ENCODE results near the gene ZNF521.

The ZNF521 gene

DNA sequence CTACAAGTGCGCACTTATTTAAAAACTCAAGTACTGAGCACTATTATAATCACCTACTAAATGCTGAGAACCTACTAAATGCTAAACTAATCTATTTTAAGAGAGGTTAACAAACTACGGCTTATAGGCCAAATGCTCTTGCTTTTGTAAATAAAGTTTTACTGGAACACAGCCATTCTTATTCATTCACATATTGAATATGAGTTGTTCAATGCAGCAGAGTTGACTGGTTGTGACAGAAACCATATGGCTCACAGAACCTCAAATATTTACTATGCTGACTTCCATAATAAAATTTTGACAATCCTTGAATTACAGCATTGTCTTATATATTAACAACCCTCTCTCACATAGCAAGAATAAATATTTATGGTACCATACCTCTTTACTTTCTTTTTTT is 103.2 kb downstream of the ZNF521 start:
- Histone ChIP-seq H3K23ac (ENCODE audit: low read depth, low read length, poor library complexity) (no peak overlapping the region), H3K36me3 (replicated peaks in 1 of 2; ENCODE audit: control insufficient read depth in 2 of 2, insufficient read depth in 2 of 2, low read length in 2 of 2) (peaks cover 0 to 23% of the 10 kb centered on the region in 2 donors), H2BK15ac (ENCODE audit: low read length) (no peak overlapping the region), H3K9me3 (replicated peaks in 1 of 2; ENCODE audit: control insufficient read depth in 2 of 2, insufficient read depth in 1 of 2, low read depth in 1 of 2, low read length in 2 of 2) (no peaks in the 10 kb centered on the region), H3K27me3 (ENCODE audit: control insufficient read depth in 3 of 3, insufficient read depth in 3 of 3, low read depth in 1 of 3, low read length in 3 of 3) (no peaks in the 10 kb centered on the region), H3K27ac (replicated peaks; ENCODE audit: low read length) (no peak overlapping the region), H3K18ac (ENCODE audit: low read length) (no peak overlapping the region), H2BK120ac (ENCODE audit: low read depth, low read length) (no peak overlapping the region), H2BK12ac (ENCODE audit: low read length) (no peak overlapping the region), H3K4me2 (ENCODE audit: insufficient read depth, low read length, poor library complexity, severe bottlenecking) (no peak overlapping the region), H3K4me3 (ENCODE audit: low read length in 2 of 2) (no peak overlapping the region), H3K14ac (ENCODE audit: low read length) (no peak overlapping the region), H4K8ac (ENCODE audit: low read depth, low read length) (no peak overlapping the region), H2AK5ac (ENCODE audit: low read depth, low read length) (no peak overlapping the region), H3K9ac (ENCODE audit: low read depth, low read length, poor library complexity) (no peak overlapping the region), H2BK5ac (ENCODE audit: low read length) (no peak overlapping the region), H2AFZ (ENCODE audit: low read length) (no peak overlapping the region), H3K79me1 (ENCODE audit: low read depth, low read length) (no peaks in the 10 kb centered on the region), H3K4me1 (ENCODE audit: control insufficient read depth in 2 of 2, insufficient read depth in 1 of 2, low read depth in 1 of 2, low read length in 2 of 2) (peaks cover 0 to 2% of the 10 kb centered on the region in 2 donors), H4K91ac (ENCODE audit: low read depth, low read length, poor library complexity) (no peak overlapping the region), H3K4ac (ENCODE audit: low read length) (no peak overlapping the region)
- DNase-seq (ENCODE audit: low spot score) = no peak
- no CpG with 5 or more reads among the region's 2 CpGs for WGBS, 2 donors (ENCODE audit: extremely low coverage in 2 of 2, insufficient read length in 2 of 2, insufficient replicate concordance in 1 of 2)

DNA sequence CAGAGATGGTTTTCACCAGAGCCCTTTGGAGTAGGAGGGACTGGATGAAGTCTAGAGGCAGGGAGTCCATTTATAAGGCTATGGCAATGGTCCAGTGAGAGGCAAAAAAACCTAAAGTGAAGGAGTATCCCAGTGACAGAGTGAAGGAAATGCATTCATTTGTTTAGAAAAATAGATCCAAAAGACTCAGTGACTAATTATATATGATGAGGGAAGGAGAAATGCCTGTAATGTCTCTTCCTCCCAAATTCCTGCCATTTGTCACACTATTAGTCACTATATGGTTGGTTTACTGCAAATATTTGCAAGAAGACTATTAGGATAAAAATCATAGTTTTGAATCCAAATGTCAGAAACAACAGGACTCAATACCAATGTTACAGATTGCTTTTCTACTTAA is 104.2 kb downstream of the ZNF521 start:
- Histone ChIP-seq H3K23ac (ENCODE audit: low read depth, low read length, poor library complexity) (no peak overlapping the region), H4K8ac (ENCODE audit: low read depth, low read length) (no peak overlapping the region), H4K91ac (ENCODE audit: low read depth, low read length, poor library complexity) (no peak overlapping the region), H2BK15ac (ENCODE audit: low read length) (no peak overlapping the region), H3K18ac (ENCODE audit: low read length) (no peak overlapping the region), H2BK5ac (ENCODE audit: low read length) (no peak overlapping the region), H2BK120ac (ENCODE audit: low read depth, low read length) (no peak overlapping the region), H2BK12ac (ENCODE audit: low read length) (no peak overlapping the region), H3K4me3 (ENCODE audit: low read length in 2 of 2) (no peak overlapping the region), H2AFZ (ENCODE audit: low read length) (no peak overlapping the region), H3K14ac (ENCODE audit: low read length) (no peak overlapping the region), H3K36me3 (replicated peaks in 1 of 2; ENCODE audit: control insufficient read depth in 2 of 2, insufficient read depth in 2 of 2, low read length in 2 of 2) (peaks cover 0 to 23% of the 10 kb centered on the region in 2 donors), H3K27ac (replicated peaks; ENCODE audit: low read length) (no peak overlapping the region), H3K9ac (ENCODE audit: low read depth, low read length, poor library complexity) (no peak overlapping the region), H3K4ac (ENCODE audit: low read length) (no peak overlapping the region), H3K79me1 (ENCODE audit: low read depth, low read length) (no peaks in the 10 kb centered on the region), H3K27me3 (ENCODE audit: control insufficient read depth in 3 of 3, insufficient read depth in 3 of 3, low read depth in 1 of 3, low read length in 3 of 3) (no peaks in the 10 kb centered on the region), H2AK5ac (ENCODE audit: low read depth, low read length) (no peak overlapping the region), H3K4me2 (ENCODE audit: insufficient read depth, low read length, poor library complexity, severe bottlenecking) (no peak overlapping the region), H3K4me1 (ENCODE audit: control insufficient read depth in 2 of 2, insufficient read depth in 1 of 2, low read depth in 1 of 2, low read length in 2 of 2) (peaks cover 0 to 4% of the 10 kb centered on the region in 2 donors), H3K9me3 (replicated peaks in 1 of 2; ENCODE audit: control insufficient read depth in 2 of 2, insufficient read depth in 1 of 2, low read depth in 1 of 2, low read length in 2 of 2) (no peaks in the 10 kb centered on the region)
- DNase-seq (ENCODE audit: low spot score) = no peak

DNA sequence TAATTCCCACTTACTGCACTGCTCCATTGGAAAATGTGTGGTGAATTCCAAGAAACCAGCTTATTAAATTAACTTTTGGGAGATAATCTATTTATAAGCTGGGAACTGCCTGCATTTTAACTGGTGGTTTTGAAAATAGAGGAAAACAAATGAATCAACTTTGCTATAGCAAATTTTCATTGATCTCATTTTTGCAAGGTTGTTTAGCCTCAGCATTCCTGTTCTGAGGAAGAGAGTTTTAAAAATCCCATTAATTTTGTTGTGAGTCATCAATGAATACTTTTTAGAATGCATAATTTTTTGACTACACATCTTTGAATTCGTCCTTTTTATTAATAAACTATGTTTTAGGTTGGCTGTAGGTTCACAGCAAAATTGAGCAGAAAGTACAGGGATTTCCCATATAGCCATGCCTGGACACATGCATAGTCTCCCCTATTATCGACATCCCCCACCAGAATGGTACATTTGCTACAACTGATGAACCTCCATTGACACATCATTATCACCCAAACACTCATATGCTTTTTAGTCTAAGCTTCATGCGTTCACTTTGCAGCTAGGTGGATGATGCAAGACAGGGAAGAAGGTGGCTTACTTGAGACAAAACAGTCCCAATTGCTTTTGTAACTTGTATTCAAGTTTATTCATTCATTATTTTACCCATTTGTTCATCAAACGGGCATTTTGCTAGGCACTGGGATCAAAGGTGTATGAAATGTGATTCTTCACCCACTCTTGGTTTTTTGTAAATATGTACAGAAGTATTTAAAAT is 106.9 kb downstream of the ZNF521 start:
- Histone ChIP-seq H4K8ac (ENCODE audit: low read depth, low read length) (no peak overlapping the region), H3K4me3 (ENCODE audit: low read length in 2 of 2) (no peak overlapping the region), H2BK5ac (ENCODE audit: low read length) (no peak overlapping the region), H2BK15ac (ENCODE audit: low read length) (no peak overlapping the region), H2BK12ac (ENCODE audit: low read length) (no peak overlapping the region), H2BK120ac (ENCODE audit: low read depth, low read length) (no peak overlapping the region), H3K27me3 (ENCODE audit: control insufficient read depth in 3 of 3, insufficient read depth in 3 of 3, low read depth in 1 of 3, low read length in 3 of 3) (no peaks in the 10 kb centered on the region), H3K27ac (replicated peaks; ENCODE audit: low read length) (no peak overlapping the region), H3K18ac (ENCODE audit: low read length) (no peak overlapping the region), H4K91ac (ENCODE audit: low read depth, low read length, poor library complexity) (no peak overlapping the region), H3K4ac (ENCODE audit: low read length) (no peak overlapping the region), H3K79me1 (ENCODE audit: low read depth, low read length) (no peaks in the 10 kb centered on the region), H3K23ac (ENCODE audit: low read depth, low read length, poor library complexity) (no peak overlapping the region), H2AFZ (ENCODE audit: low read length) (no peak overlapping the region), H3K4me1 (ENCODE audit: control insufficient read depth in 2 of 2, insufficient read depth in 1 of 2, low read depth in 1 of 2, low read length in 2 of 2) (peaks cover 3 to 11% of the 10 kb centered on the region in 2 donors), H3K9ac (ENCODE audit: low read depth, low read length, poor library complexity) (no peak overlapping the region), H3K14ac (ENCODE audit: low read length) (no peak overlapping the region), H2AK5ac (ENCODE audit: low read depth, low read length) (no peak overlapping the region), H3K36me3 (replicated peaks in 1 of 2; ENCODE audit: control insufficient read depth in 2 of 2, insufficient read depth in 2 of 2, low read length in 2 of 2) (peaks cover 0 to 35% of the 10 kb centered on the region in 2 donors), H3K9me3 (replicated peaks in 1 of 2; ENCODE audit: control insufficient read depth in 2 of 2, insufficient read depth in 1 of 2, low read depth in 1 of 2, low read length in 2 of 2) (no peaks in the 10 kb centered on the region), H3K4me2 (ENCODE audit: insufficient read depth, low read length, poor library complexity, severe bottlenecking) (no peak overlapping the region)
- no CpG with 5 or more reads among the region's 4 CpGs for WGBS, 2 donors (ENCODE audit: extremely low coverage in 2 of 2, insufficient read length in 2 of 2, insufficient replicate concordance in 1 of 2)
- no peak for DNase-seq (ENCODE audit: low spot score)

DNA sequence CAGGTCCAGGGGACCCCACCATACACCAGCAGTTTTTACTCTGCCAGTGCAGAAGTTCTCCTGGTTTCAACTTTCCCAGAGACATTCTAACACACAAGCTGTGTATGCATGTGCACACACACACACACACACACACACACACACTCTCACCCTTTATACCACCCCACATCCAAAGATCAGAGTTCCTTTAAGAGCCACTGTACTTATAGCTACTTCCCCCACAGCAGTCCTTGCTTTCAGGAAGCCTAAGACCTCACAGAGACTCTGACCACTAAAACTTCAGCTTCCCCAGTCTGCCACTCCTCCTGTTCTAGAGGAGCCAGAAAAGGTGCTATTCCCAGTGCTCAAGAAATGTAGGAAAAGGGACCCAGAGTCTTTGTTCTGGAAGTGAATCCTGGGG is 107.8 kb downstream of the ZNF521 start:
- Histone ChIP-seq H2BK120ac (ENCODE audit: low read depth, low read length) (no peak overlapping the region), H3K4me2 (ENCODE audit: insufficient read depth, low read length, poor library complexity, severe bottlenecking) (no peak overlapping the region), H4K8ac (ENCODE audit: low read depth, low read length) (no peak overlapping the region), H3K4me3 (ENCODE audit: low read length in 2 of 2) (no peak overlapping the region), H3K4ac (ENCODE audit: low read length) (no peak overlapping the region), H3K18ac (ENCODE audit: low read length) (no peak overlapping the region), H3K4me1 (ENCODE audit: control insufficient read depth in 2 of 2, insufficient read depth in 1 of 2, low read depth in 1 of 2, low read length in 2 of 2) (peaks cover 3 to 12% of the 10 kb centered on the region in 2 donors), H3K79me1 (ENCODE audit: low read depth, low read length) (no peaks in the 10 kb centered on the region), H3K27ac (replicated peaks; ENCODE audit: low read length) (no peak overlapping the region), H2BK5ac (ENCODE audit: low read length) (no peak overlapping the region), H2AK5ac (ENCODE audit: low read depth, low read length) (no peak overlapping the region), H3K27me3 (ENCODE audit: control insufficient read depth in 3 of 3, insufficient read depth in 3 of 3, low read depth in 1 of 3, low read length in 3 of 3) (no peaks in the 10 kb centered on the region), H2BK15ac (ENCODE audit: low read length) (no peak overlapping the region), H3K9me3 (replicated peaks in 1 of 2; ENCODE audit: control insufficient read depth in 2 of 2, insufficient read depth in 1 of 2, low read depth in 1 of 2, low read length in 2 of 2) (no peaks in the 10 kb centered on the region), H2AFZ (ENCODE audit: low read length) (no peak overlapping the region), H2BK12ac (ENCODE audit: low read length) (no peak overlapping the region), H3K36me3 (replicated peaks in 1 of 2; ENCODE audit: control insufficient read depth in 2 of 2, insufficient read depth in 2 of 2, low read length in 2 of 2) (peaks cover 0 to 41% of the 10 kb centered on the region in 2 donors), H3K23ac (ENCODE audit: low read depth, low read length, poor library complexity) (no peak overlapping the region), H3K14ac (ENCODE audit: low read length) (no peak overlapping the region), H4K91ac (ENCODE audit: low read depth, low read length, poor library complexity) (no peak overlapping the region), H3K9ac (ENCODE audit: low read depth, low read length, poor library complexity) (no peak overlapping the region)
- DNase-seq (ENCODE audit: low spot score) = no peak
